Globus pallidus (tissue), 1 donor: ENCODE results near the gene STOML1.

Experiments used
- DNase-seq: peaks from one replicate; pipeline ENCODE4 v3.0.0-alpha.2; 2015; ENCODE audit warnings: low spot score

Gene STOML1

DNA sequence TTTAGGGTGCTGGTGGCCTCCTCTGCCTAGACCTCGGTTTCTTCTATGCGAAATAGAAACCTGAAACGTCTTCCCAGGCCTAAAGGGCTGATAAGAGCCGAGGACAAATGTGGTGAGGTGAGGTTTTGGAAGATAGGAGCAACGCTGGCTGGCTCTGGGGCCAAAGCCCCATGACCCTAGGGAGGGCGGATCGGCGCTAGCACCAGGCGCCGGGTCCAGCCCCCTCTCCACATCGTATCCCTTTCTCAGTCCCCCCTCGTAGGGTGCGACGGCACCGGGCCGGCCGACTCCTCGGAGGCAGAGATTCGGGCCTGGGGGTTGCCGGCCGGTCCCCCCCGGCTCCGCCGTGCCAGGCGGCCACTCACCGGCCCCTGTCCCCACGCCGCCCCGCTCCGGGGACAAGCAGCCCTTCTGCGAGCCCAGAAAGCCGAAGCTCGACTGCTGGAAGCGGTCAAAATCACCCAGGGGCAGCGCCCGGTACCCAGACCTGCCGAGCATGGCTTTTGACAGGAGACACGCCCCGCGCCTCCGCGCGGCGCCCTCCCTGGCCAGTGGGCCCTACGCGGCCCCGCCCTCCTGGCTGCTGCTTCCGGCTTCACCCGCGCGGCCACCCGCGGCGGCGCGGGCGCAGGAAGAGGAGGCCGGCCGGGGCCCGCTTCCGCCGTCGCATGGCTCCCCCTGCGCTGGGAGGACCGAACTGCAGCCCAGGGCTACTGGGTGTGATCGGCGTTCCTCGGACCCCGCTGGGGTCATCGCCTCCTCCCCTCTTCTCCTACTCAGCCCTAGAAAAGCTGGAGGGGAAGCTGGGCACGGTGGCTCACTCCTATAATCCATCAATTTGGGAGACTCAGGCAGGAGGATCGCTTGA is at the start of gene STOML1:
TSS of gene STOML1 (minus strand) at position 570 of the 868 bp plus-strand sequence. CDS start at position 498, 72 bp downstream.
- peak; percentile 89 for DNase-seq

GRCh38 chr15:74041311-74041756 is 49.2 kb upstream of the STOML1 start:
- DNase-seq = no peak

DNA sequence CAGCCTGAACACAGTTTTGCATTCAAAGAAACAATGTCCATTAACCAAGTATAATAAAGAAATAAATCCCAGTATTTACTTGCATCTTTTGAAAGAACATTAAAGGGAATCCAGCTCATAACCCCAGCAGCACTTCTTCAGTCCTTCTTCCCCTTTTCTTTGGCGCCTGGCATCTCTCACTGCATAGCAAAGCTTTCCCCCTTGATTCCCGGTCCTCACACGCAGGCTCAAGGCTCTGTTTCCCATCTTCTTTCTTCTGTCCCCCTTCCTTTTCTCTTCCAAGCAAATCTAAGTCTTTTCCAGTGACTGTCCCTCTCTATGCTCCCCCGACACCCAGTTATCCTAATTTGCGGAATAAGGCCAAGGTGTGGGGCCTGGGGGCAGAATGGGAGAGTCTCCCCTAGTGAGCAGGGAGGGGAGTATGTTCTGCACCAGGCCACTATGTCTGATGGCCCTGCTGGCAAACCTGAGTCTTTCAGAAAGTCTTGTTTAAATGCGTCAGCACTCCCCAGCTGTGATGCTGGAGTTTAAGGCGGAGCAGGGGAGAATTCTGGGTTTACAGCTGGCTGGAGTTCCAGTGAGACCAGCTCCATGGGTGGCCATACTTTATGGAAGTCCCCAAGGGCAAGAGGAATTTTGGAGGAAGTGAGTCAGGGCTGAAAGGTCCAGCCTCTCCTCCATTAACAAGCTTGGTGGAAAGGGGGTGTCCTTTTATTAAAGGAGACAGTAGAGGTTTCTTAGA is 48.2 kb upstream of the STOML1 start:
- DNase-seq = no peak

DNA sequence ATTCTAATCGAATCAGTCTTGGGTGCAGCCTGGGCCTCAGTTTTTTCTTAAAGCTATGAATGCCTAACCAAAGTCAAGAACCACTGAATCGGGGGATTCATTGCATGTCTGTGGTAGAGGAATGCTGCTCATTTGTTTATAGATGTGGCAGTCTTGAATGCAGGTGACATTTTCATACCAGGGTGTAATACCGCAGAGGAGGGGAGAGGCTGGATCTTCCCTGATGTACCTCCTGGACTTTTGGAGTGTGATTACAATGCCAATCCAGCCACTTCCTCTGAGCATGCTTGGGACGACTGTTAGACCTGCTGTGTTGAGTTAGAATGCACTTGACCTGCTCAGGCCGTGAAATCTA is 47.5 kb upstream of the STOML1 start:
- no peak for DNase-seq

- no peak for DNase-seq
These were observed 46.9 kb upstream of the STOML1 start for GRCh38 chr15:74038707-74039655.

- DNase-seq = no peak
These were observed 45.3 kb upstream of the STOML1 start for GRCh38 chr15:74037171-74038117.

DNA sequence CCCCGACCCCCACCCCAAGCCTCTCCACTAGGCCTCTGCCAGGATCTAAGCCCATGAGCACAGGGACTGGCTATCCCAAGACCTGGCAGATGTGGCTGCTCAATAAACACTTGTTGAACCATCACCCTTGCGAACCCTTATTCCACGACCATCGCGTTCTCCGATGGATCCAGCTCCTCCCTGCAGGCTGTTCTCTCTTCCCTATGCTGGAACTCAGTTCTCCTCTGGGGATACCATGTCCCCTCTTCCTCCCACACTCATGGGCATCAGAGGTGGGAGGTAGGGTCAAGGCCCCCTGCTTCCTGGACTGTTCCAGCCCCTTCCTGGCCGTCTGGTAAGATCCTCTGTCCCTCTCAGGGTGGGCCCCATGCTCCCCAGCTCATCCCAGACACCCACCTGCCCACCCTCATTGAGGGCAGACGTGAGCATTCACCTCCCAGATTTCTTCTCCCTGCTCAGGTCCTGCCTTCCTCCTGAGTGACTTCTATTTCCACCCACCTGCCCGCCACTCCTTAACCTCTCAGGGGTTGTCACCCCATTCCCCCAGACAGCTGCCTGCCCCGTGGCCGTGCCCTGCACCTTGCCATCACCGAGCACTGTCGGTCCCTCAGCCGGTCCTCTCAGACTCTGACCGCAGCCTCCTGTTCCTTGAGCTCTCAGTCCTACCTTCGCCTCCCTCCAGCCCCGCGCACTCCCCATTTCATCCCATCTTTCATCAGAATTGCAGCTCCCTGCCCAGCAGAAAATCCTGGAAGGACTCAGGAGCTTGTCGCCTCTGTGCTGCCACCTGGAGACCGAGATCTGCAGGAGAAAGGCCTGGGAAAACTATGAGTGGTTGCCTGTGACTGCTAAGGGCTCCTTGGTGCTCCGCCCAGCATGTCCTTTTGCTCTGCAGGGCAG is 44.4 kb upstream of the STOML1 start:
- DNase-seq = no peak

GRCh38 chr15:74035121-74036017 is 43.3 kb upstream of the STOML1 start:
- no peak for DNase-seq

- no peak for DNase-seq
These were observed 42.2 kb upstream of the STOML1 start for GRCh38 chr15:74034206-74034755.

DNA sequence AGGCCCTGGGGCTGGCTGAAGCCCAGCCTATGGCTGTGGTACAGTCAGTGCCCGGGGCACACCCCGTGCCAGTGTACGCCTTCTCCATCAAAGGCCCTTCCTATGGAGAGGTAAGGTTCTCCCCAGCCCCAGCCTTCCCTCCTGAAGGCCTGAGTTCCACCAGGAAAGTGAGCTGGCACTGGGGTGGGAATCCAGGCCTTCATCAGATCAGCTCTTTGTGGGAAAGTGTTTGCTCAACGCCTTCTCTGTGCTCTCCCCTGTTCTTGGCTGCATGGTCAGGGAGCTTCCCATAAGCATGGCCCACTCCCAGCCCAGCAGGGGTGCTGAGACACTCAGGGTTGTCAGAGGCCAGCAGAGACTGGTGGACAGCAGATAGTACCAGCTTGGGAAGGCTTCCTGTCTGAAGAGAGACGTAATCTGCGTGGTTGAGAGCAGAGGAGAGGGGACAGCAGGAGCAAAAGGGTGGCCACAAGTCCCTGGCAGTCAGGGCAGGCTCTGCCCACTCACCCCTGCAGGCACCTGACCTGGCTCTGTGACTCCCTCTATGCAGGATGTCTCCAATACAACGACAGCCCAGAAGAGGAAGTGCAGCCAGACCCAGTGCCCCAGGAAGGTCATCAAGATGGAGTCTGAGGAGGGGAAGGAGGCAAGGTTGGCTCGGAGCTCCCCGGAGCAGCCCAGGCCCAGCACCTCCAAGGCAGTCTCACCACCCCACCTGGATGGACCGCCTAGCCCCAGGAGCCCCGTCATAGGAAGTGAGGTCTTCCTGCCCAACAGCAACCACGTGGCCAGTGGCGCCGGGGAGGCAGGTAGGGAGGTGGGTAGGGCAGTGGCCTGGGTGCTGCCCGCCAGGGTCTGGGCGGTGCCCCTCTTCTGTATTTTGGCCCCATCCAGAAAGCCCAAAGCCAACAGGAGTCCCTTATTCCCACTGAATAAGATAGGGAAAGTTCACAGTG is 40.8 kb upstream of the STOML1 start:
- DNase-seq = no peak

DNA sequence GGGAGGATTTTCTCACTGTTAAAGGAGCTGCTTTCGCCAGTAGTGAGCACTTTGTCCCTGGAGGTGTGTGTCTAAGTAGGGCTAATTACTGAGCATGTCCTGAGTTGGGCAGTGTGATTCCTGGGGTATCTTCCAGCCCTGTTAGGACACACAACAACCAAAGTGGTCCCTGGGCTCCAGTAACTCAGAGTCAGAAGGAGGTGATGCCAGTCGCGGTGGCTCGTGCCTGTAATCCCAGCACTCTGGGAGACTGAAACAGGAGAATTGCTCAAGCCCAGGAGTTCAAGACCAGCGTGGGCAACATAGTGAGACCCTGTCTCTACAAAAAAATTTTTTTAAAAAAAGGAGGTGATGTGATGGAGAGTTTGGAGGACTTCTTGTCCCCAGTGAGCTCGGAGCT is 40.0 kb upstream of the STOML1 start:
- DNase-seq = no peak

DNA sequence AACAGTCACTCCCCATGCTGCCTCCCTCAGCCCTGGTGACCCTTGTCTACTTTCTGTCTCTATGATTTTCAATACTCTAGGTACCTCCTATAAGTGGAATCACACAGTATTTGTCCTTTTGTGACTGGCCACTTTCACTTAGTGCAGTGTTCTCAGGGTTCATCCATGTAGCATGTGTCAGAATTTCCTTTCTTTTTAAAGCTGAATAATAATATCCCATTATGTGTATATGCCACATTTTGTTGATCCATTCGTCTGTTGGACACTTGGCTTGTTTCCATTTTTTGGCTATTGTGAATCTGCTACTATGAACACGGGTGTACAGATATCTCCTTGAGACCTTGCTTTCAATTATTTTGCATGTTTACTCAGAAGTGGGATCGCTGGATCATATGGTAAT is 36.6 kb upstream of the STOML1 start:
- DNase-seq = no peak

DNA sequence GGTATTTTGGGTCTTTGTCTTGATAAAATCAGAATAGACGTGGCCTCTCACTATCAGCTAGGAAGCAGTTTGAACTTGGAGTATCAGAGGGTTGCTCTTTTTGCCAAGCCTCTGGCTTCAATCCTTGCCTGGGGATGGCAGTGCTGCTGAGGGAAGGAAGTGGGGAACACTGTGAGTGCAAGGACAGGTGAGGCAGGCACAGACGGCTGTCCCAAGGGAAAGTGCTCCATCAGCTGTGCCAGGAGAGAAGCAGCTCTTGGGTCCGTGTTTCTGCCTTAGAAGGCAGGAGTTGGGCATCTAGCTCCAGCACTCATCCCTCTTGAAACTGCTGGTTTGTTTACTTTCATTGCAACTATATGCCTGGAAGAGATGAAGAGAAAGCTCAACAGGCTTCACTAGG is 35.6 kb upstream of the STOML1 start:
- DNase-seq = no peak

- no peak for DNase-seq
These were observed 33.3 kb upstream of the STOML1 start for GRCh38 chr15:74025436-74025835.

DNA sequence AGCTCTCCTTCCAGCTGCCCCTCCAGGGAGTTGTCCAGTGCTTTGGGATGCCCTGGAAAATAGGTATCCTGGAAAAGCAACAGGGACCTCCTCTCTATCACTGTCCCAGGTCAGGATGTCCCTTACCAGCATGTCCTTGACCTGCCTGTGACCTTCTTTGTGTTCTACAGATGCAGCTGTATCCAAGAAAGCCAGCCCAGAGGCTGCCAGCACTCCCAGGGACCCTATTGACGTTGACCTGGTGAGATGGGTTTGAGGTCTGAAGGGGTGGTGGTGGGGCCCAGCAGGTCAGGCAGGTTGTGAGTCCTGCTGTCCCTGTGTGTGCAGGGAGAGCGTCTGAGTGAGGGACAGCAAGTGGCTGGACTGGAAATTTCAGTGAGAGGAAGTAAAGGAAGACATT is 32.6 kb upstream of the STOML1 start:
- no peak for DNase-seq

DNA sequence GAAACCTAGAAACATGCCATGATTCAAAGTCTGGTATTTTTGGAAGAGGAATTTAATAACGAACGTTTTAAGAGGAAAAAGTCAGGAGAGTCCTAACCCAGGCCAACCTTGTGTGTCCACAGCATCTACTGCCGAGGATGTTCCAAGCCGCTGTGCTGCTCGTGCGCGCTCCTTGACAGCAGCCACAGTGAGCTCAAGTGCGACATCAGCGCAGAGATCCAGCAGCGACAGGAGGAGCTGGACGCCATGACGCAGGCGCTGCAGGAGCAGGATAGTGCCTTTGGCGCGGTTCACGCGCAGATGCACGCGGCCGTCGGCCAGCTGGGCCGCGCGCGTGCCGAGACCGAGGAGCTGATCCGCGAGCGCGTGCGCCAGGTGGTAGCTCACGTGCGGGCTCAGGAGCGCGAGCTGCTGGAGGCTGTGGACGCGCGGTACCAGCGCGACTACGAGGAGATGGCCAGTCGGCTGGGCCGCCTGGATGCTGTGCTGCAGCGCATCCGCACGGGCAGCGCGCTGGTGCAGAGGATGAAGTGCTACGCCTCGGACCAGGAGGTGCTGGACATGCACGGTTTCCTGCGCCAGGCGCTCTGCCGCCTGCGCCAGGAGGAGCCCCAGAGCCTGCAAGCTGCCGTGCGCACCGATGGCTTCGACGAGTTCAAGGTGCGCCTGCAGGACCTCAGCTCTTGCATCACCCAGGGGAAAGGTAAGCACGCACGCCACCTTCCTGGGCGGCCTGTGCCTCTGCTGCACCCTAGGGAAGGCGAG is 30.8 kb upstream of the STOML1 start:
- no peak for DNase-seq

- DNase-seq = no peak
These were observed 27.6 kb upstream of the STOML1 start for GRCh38 chr15:74019734-74020133.
